GM18909 (cell line): ENCODE measurements around the gene PADI3.

Experiments used
- ATAC-seq: cut with Tn5 transposase; IDR thresholded peaks from one replicate; pipeline ENCODE4 v1.9.1; 2021; ENCODE audit warnings: mild to moderate bottlenecking; ENCODE audit not compliant: unreplicated experiment, poor library complexity

The PADI3 gene

DNA sequence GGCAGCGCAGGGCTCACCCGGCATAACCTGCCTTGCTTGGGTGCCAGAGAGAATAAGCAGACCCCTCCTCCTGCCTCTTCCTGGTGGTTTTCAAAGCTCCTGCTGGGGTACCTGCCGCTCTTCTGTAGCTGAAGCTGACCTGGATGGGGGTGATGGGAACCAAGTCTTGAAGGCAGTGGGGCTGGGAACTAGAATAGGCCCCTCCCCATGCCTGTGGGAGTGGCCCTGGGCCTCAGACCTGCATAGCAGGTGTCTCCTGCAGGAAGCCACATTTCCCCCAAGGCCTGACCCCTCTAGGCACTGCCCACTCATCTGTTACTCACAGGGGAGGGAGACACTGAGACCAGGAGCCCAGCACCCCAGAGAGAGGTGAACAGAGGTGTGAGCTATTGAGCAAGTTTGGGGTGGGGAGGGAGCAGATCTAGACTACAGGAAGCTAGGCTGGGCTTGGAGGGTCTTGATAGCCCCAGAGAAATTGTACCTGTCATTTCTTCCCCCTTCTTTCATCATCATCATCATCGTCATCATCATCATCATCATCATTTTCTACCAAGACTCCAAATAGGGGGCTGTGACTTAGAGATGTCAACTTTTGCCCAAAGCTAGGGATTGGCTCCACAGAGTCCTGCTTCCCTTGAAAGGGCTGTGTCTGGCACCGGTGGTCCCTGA is 33.9 kb upstream of the PADI3 start:
- ATAC-seq = no peak

DNA sequence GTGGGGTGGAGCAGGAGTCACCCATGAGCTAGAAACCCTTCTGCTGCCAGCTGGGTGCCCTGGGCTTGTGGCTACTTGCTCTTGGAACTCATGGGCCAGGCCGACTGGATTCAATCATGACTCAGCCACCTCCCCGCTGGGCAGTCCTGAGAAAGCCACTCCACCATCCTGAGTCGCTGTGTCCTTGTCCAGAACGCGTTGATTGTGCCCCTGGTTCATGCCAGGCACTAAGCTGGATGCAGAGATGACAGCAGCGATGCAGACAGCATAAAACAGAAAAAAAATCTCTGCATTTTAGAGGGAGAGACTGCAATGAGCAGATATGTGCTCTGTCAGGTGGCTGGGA is 33.4 kb upstream of the PADI3 start:
- ATAC-seq = no peak

GRCh38 chr1:17216078-17216477 is 32.8 kb upstream of the PADI3 start:
- ATAC-seq = no peak

DNA sequence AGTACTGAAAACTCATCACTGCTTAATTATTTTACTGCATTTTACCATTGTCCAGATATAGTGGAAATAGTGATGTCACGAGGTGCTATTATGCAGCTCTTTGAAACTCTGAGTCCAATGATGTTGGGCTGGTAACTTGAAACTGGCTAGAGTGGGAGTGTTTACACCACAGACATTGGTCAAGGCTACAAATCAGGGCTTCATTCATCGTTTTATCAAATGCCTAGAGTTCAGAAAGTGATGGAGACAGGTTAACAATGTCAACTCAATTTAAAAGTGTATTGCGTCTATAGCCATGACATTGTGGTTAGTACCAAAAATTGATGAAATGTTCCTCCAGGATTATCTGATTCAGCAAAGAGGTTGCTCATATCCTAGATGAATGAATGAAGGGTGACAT is 31.3 kb upstream of the PADI3 start:
- ATAC-seq = no peak

- ATAC-seq = no peak
Measured at GRCh38 chr1:17218939-17219338, 30.0 kb upstream of the PADI3 start.

DNA sequence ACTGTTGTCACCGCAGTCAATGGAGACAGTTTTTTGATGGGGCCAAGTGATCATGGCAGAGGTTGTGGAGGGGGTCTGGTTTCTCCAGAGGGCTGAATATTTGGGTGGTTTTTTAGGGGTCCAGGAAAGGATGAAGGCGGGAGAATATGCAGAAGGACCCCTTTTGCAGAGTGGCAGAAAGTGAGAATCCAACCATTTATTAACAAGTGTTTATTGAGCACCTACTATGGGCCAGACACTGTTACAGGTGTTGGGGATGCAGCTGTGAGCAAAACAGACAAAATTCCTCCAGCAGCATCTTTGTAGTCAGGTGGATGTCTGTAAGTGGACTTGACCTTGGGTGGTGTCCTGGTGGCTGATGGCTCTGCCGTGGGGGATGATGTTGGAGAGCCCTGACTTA is 28.6 kb upstream of the PADI3 start:
- ATAC-seq = no peak

- no peak for ATAC-seq
Measured at GRCh38 chr1:17222557-17222956, 26.3 kb upstream of the PADI3 start.

GRCh38 chr1:17224434-17224833 is 24.5 kb upstream of the PADI3 start:
- ATAC-seq = no peak

- no peak for ATAC-seq
Measured at GRCh38 chr1:17225140-17225539, 23.8 kb upstream of the PADI3 start.

GRCh38 chr1:17227358-17227915 is 21.5 kb upstream of the PADI3 start:
- no peak for ATAC-seq

GRCh38 chr1:17228619-17229018 is 20.3 kb upstream of the PADI3 start:
- ATAC-seq = no peak

GRCh38 chr1:17229379-17229778 is 19.5 kb upstream of the PADI3 start:
- ATAC-seq = no peak

DNA sequence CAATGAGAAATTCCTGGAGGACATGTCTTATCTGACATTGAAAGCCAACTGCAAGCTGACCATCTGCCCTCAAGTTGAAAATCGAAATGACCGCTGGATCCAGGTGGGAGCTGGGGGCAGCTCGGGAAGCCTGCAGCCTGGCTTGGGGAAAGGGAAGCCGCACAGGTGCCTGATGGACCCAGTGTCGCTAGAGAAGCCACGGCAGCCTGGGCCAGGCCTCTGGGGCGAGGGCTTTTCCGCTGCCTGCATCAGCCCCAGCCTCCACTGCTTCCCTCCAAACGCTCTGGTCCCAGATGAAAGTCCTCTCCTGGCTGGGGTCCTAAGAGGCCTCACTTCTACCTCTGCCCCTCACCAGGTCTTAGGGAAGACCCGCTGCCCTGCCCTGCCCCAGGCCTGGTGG is 18.8 kb upstream of the PADI3 start:
- no peak for ATAC-seq

- ATAC-seq = no peak
Measured at GRCh38 chr1:17230671-17231310, 18.1 kb upstream of the PADI3 start.

GRCh38 chr1:17232759-17233661 is 15.9 kb upstream of the PADI3 start:
- ATAC-seq = no peak

DNA sequence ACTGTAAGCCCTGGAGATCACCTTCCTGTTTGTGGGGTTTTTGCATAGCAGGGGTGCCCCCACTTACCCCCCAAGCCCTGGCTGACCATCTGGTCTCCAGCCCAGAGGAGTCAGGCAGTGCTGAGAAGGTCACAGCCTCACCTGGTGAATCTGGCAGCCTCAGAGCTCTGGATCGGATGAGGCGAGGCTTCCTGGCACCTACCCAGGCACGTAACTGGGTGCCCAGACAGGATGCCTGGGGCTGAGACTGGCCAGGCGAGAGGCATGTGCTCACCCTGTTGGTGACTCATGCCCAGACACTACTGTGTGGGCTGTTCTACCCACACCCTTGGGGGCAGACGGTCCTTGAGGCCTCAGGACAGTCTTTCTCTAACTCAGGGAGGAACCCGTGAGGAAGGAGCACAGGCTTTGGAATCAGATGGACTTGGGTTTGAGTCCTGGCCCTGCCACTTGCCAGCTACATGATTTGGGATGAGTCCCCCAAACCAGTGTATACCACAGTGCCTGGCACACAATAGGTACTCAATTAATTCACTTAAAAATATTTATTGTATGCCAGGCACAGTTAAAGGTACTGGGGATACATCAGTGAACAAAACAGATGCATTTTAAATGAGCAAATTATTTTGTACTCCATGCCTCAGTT is 15.1 kb upstream of the PADI3 start:
- ATAC-seq = no peak

DNA sequence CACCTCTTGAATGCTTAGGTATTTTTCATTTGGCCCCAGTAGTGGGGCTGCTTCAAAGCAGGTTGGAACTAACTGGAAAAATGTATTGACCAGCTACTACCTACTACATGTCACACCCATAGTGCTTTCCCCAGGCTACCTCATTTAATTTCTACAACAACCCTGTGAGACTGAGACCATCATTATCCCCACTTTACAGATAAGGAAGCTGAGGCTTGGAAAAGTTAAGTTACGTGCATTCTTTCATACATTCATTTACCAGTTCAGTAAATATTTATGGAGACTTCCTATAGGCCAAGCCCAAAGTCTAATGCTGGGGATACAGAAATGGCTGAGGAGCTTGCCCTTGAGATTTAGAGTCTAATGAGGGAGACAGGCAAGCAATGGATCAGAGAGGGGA is 14.5 kb upstream of the PADI3 start:
- ATAC-seq = no peak

GRCh38 chr1:17235135-17235885 is 13.6 kb upstream of the PADI3 start:
- ATAC-seq = no peak

GRCh38 chr1:17236779-17237560 is 11.9 kb upstream of the PADI3 start:
- ATAC-seq = no peak
